Measurements from ENCODE around the gene ALCAM. TPM values are rescaled to one million over a fixed set of nuclear protein-coding genes. Genes with fewer than 3 reads are reported as not detected.

Gene ALCAM
- total and polyA plus RNA-seq, 7 donors, result 0.42 to 1.5 (median 0.70) TPM

DNA sequence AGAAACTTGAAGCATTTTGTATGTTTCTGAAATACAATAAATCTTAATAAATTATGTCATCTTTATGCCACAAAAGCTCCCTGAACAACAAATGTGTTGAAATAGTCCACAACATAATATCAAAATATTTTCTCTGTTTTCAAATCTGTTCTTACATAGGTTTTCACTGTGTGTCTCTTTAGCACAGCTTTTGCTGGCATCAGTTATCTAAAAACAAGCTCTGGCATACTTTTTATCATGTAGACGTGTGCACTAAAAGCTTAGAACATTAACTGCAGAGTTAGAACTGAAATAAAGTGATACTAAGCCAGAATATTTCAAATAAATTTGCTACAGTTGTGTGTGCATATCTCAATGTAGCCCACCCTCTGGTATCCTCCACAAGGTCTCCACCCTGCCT, 41.8 kb upstream of the ALCAM start:
- TF ChIP-seq, protein P1, sequence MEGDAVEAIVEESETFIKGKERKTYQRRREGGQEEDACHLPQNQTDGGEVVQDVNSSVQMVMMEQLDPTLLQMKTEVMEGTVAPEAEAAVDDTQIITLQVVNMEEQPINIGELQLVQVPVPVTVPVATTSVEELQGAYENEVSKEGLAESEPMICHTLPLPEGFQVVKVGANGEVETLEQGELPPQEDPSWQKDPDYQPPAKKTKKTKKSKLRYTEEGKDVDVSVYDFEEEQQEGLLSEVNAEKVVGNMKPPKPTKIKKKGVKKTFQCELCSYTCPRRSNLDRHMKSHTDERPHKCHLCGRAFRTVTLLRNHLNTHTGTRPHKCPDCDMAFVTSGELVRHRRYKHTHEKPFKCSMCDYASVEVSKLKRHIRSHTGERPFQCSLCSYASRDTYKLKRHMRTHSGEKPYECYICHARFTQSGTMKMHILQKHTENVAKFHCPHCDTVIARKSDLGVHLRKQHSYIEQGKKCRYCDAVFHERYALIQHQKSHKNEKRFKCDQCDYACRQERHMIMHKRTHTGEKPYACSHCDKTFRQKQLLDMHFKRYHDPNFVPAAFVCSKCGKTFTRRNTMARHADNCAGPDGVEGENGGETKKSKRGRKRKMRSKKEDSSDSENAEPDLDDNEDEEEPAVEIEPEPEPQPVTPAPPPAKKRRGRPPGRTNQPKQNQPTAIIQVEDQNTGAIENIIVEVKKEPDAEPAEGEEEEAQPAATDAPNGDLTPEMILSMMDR (IDR thresholded peaks at IDR 0.05), result no peak
- intact Hi-C loops (cut with DNase I), result no loop called here

DNA sequence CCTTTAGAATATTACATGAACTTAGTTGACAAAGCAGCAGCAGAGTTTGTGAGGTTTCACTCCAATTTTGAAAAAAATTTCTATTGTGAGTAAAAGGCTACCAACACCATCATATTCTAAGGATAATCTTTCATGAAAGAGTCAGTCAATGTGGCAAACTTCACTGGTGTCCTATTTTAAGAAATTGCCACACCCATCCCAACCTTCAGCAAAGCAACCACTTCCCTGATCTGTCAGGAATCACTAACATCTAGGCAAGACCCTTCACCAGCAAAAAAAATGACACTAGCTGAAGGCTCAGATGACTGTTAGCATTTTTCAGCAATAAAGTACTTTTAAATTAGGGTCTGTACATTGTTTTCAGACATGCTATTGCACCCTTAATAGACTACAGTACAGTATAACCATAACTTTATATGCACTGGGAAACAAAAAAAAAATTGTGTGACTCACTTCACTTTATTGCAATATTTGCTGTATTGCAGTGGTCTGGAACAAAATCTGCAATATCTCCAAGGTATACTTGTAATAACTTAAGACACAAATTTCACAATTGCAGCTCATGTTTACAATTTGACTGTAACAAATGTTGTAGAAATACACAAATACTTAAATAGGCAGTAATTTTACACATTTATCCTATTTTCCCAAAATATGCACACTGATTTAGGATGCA, 38.9 kb upstream of the ALCAM start:
- Histone ChIP-seq H3K27me3 (ENCODE audit: insufficient read depth in 3 of 3, low read length in 2 of 3) (no peaks in the 10 kb centered on the region), H3K9me3 (peaks cover 2% of the 10 kb centered on the region), H3K4me3 (no peak overlapping the region), H3K4me1 (no peaks in the 10 kb centered on the region), H3K36me3 (ENCODE audit: insufficient read depth in 1 of 2, low read depth in 1 of 2) (no peaks in the 10 kb centered on the region), H3K27ac (no peak overlapping the region)
- intact Hi-C loops (cut with DNase I), result no loop called here
- ATAC-seq (no peak), DNase-seq (no peak)
- TF ChIP-seq, protein P1 (IDR thresholded peaks at IDR 0.05), result no peak

More for the DNA sequence above, 41.8 kb upstream of the ALCAM start:
- Histone ChIP-seq H3K9me3 (no peaks in the 10 kb centered on the region), H3K27ac (no peak overlapping the region), H3K4me3 (no peak overlapping the region), H3K27me3 (ENCODE audit: insufficient read depth in 3 of 3, low read length in 2 of 3) (no peaks in the 10 kb centered on the region), H3K4me1 (no peaks in the 10 kb centered on the region), H3K36me3 (ENCODE audit: insufficient read depth in 1 of 2, low read depth in 1 of 2) (no peaks in the 10 kb centered on the region)
- DNase-seq, result no peak
- ATAC-seq, result no peak
- WGBS, 3 donors, result 40 to 55% (median 40%) methylated on average over 1 of the region's 1 CpG

DNA sequence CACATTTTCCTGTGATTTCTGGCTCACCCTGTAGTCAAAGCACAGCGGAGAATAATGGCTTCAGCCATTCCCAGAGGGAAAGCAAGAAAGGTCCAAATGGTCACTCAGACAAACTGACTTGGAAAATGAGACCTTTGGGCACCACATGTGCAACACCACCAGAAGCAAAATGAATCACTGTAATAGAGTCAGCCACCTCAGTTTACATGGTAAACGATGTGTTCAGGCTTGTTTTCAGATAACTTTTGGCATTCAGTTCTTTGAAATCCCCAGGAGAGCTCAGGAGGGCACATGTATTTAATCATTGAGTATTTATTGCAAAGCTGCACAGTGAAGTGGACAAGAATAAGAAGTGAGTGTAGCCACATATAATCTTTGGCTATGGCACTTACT, 38.4 kb upstream of the ALCAM start:
- Histone ChIP-seq H3K9me3 (peaks cover 8% of the 10 kb centered on the region), H3K36me3 (ENCODE audit: insufficient read depth in 1 of 2, low read depth in 1 of 2) (no peaks in the 10 kb centered on the region), H3K27me3 (ENCODE audit: insufficient read depth in 3 of 3, low read length in 2 of 3) (no peaks in the 10 kb centered on the region), H3K4me1 (no peaks in the 10 kb centered on the region), H3K27ac (no peak overlapping the region), H3K4me3 (no peak overlapping the region)
- 58 to 70% (median 62%) methylated on average over 2 of the region's 2 CpGs for WGBS, 3 donors
- no peak for DNase-seq
- no peak for ATAC-seq
- intact Hi-C loops (cut with DNase I), result no loop called here
- TF ChIP-seq, protein P1 (IDR thresholded peaks at IDR 0.05), result no peak

DNA sequence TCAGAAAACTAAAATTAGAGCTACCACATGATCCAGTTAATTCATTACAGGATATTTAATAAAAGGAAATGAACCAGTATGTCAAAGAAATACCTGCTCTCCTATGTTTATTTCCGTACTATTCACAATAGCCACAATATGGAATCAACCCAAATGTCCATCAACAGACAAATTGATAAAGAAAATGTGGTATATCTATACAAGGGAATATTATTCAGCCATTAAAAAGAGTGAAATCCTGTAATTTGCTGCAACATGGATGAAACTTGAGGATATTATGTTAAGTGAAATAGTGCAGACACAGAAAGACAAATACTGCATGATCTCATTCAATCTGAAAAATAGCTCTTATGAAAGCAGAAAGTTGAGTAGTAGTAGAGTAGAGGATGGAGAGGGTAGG, 33.7 kb upstream of the ALCAM start:
- Histone ChIP-seq H3K9me3 (peaks cover 9% of the 10 kb centered on the region), H3K36me3 (ENCODE audit: insufficient read depth in 1 of 2, low read depth in 1 of 2) (no peaks in the 10 kb centered on the region), H3K4me3 (no peak overlapping the region), H3K27me3 (ENCODE audit: insufficient read depth in 3 of 3, low read length in 2 of 3) (no peaks in the 10 kb centered on the region), H3K27ac (no peak overlapping the region), H3K4me1 (no peaks in the 10 kb centered on the region)
- DNase-seq (no peak), ATAC-seq (no peak)
- 77 to 89% (median 85%) methylated on average over 1 of the region's 1 CpG for WGBS, 3 donors
- TF ChIP-seq, protein P1 (IDR thresholded peaks at IDR 0.05), result no peak
- intact Hi-C loops (cut with DNase I), result no loop called here
